OCI-M2 (cell line): ENCODE results near the gene LRMDA.

Source experiments
- DNase-seq: peaks from one replicate; lab custom pipeline; 2025; ENCODE audit not compliant: unreplicated experiment; lab: John Stamatoyannopoulos, UW

Gene LRMDA

DNA sequence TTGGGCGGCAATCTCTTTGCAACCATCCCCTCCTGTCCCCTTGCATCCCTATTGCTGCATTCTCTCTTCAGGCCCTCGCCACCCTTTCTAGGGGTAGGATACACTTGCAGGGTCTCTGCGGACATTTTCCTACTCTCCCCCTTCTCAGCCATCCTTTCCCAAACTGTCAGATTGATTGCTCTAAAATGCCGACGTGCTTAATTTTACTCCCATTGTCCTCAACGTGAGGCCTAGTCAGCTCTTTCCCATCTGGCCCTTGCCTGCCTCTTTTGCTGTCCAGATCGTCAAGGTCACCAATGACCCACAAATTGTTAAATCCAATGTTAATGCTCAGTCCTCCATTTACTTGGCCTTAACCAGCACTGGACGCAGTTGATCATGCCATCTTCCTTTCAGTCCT is 12.7 kb upstream of the LRMDA start:
- no peak for DNase-seq

GRCh38 chr10:75422913-75423312 is 8.5 kb upstream of the LRMDA start:
- no peak for DNase-seq

DNA sequence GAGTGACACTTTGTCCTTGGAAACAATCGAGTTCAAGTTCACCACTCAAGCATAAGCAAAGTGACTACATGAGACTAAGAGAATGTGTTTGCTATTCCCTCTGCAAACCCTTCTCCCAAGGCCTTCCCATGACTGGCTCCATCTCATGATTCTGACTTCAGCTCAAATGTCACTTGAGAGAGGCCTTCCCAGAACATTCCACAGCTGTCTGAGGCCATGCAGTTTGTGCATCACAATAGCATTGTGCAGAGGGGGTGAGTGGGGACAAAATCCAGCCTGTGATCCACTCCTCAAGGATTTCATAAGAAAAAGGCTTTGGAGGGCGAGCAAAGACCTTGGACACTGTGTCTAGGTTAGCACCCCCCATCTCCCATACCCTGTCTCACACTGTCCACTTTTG is 6.9 kb upstream of the LRMDA start:
- DNase-seq, result no peak

DNA sequence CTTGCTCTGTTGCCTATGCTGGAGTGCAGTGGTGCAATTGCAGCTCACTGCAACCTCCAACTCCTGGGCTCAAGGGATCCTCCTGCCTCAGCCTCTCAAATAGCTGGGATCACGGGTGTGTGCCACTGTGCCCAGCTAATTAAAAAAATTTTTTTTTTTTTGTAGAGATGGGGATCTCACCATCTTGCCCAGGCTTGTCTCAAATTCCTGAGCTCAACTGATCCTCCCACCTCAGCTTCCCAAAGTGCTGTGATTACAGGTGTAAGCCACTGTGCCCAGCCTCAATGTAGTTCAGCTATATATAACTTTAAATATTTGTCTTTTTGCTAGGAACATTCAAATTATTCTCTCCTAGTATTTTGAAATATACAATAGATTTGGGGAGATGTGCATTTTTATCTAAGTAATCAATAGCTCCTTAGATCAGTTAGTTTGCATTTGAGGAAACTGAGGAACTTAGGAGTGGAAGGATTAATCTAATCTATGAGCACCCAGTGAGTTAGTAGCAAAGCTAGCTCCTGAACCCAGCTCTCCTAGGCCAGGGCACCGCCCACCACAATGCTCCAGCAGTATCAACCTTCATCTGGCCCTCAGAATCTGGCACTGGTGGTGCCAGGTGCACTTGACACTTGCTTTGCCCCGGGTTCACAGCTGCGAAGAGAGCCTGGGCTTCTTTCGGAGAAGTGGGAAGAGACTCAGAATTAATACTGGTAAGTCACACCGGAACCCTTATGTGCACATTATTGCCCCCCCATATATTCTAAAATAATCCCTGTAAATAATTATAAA is 5.9 kb upstream of the LRMDA start:
- no peak for DNase-seq

- DNase-seq, result no peak
These were observed 4.5 kb upstream of the LRMDA start for GRCh38 chr10:75426880-75427279.

- no peak for DNase-seq
These were observed 3.5 kb upstream of the LRMDA start for GRCh38 chr10:75427951-75428350.

DNA sequence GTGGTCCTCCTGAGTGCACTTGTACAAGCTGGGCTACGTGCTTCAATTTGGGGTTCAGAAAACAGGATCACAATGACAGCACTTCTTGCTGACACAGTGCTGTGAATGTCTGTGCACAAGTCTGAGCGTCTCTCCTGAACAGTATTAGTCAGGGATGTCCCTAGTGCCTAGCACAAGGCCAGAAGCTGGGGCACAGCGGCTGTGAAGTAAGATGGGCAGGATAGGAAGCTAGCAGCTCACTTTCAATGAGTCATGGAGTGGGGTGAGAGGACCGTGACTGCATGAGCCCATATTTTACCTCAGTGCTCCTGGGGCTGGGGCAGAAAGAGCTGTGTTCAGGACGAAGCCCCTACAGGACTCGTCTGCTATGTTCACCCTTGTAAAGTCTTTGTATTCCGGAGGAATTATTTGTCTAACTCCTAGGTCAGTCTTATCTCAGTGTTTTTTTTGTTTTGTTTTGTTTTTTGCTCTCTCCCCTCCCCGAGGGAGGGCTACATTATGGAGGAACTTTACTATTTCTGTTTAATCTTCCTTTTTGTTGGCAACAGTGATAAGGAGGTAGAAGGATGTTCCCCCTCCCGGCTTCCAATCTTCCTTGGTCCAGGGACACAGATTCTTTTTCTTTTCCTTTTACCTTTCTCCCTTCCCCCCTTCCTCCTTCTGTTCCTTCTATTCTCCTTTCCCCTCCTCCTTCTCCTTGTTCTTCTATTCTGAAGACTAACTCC is 2.8 kb upstream of the LRMDA start:
- no peak for DNase-seq

GRCh38 chr10:75429159-75429827 is 2.1 kb upstream of the LRMDA start:
- no peak for DNase-seq

- no peak for DNase-seq
These were observed 1.2 kb upstream of the LRMDA start for GRCh38 chr10:75430000-75430763.

DNA sequence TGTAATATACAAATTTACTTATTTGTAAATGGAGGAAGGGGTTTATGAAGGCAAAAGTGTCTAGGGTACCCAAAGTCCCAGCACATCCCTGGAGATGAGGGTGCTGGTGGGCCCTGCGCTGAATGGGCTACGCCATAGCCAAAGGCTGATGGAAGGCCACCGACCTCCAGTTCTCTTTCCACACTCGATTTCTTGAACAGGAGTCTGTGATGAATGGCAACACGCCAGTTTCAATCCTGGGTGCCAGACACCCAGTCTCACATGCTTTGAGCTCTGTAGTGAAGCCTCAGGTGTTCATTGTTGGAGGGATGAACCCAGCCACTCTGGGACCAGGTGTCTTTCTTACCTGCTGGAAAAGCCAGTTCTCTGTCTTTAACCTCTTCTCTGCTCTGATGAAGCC is 752 bp downstream of the LRMDA start:
- DNase-seq, result no peak

DNA sequence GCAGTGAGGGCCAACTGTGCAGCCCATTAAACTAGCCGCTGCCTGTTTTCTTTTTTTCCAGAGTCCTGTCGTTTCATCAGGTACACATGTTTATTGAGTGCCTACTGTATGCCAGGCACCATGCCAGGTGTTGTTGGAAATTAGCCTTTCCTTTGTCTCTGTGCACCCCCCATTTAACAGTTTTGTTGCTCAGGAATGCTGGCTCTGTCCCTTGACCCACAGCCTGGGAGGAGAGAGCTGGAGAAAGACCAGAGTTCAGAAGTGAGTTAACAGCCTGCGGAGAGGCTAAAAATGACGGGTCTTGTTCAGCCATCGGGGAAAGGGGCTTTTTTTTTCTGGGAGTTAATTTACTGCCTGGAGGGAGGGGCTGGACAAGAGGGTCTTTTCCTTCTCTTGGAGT is 1.3 kb downstream of the LRMDA start:
- no peak for DNase-seq

DNA sequence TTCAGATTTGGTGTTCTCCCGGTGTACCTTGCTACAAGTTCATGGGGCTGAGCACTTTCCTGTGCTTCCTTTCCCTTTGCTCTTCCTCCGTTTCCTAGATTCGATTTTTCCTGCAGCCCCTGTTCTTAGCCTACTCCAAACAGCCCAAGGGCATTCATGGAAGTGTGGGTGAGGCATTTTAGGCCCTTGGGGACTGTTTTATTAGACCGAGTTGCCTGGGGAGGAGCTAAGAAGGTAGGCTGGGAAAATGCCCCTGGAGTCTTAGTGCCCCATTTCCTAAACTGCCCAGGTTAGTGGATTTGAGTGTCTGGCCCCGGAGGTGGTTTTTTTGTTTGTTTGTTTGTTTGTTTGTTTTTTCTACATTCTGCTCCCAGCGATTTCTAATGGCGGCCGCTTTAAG is 1.8 kb downstream of the LRMDA start:
- no peak for DNase-seq

GRCh38 chr10:75434291-75434690 is 2.9 kb downstream of the LRMDA start:
- no peak for DNase-seq

DNA sequence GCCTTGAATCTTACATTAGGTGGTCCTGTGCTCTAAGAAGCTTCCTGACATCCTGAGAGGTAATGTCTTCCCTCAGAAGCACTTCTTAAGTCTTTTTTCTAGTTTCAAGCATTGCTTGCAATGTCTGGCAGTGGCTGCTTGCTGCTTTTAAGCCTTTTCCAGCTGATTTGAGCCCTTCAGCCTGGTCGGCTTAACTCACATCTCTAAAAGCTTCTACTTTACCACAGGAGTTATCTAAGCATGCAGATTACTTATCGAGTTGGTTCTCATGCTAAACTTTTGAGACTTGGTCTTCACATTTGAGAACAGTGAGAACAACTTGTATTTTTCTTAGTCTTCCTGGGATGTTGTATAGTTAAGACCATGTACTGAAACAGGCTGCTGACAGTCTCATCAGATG is 3.9 kb downstream of the LRMDA start:
- no peak for DNase-seq

GRCh38 chr10:75436896-75437295 is 5.5 kb downstream of the LRMDA start:
- no peak for DNase-seq

GRCh38 chr10:75437693-75438092 is 6.3 kb downstream of the LRMDA start:
- no peak for DNase-seq

DNA sequence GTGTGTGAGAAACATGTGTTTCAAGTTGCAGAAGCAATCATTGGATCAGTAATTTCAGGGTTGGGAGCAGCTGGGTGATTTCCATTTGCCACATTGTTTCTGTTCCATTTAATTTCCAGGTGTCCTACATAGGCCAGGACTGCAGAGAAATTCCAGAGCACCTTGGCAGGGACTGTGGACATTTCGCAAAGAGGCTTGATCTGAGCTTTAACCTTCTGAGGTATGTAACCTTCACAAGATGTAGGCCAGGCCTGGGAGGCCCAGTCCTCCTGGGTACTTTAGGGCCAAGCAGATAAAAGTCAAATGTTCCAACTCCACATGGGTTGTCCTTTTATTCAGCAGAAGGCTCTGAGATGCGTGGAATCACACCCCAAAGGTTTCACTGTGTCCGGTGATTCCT is 6.9 kb downstream of the LRMDA start:
- DNase-seq, result no peak

DNA sequence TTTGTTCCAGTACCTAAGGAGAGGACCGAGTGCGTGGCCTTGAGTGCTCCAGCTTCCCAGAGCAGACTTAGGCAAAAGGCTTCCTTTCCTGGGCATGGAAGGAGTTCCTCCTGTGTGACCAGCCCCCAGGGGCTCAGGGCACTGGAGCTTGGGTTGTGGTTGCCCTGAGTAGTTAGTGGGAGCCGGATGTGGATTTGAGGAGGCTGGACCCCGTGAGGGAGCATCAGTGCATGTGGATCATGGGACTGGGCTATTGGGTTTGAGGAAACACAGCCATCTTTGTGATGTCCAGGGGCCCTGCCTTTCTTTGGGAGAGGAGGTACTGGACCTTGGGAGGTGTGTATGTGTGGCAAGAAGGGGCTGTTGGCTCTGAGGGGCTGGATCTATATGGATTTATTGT is 8.4 kb downstream of the LRMDA start:
- no peak for DNase-seq

- no peak for DNase-seq
These were observed 8.9 kb downstream of the LRMDA start for GRCh38 chr10:75440271-75440793.

- no peak for DNase-seq
These were observed 9.8 kb downstream of the LRMDA start for GRCh38 chr10:75441196-75441595.

- DNase-seq, result no peak
These were observed 10.3 kb downstream of the LRMDA start for GRCh38 chr10:75441682-75442081.
